Measurements from ENCODE around the gene SCLY. TPM values are rescaled to one million over a fixed set of nuclear protein-coding genes. Genes with fewer than 3 reads are reported as not detected.

The SCLY gene
- total RNA-seq, 2 donors from 2014 or later = 56.2 to 57.1 TPM

- H3K36me3 Mint-ChIP-seq (ENCODE audit: low read depth) = peaks cover 97% of the 10 kb centered on the region
Measured at GRCh38 chr2:238075397-238075796, 14.6 kb downstream of the SCLY start.

GRCh38 chr2:238077292-238077691, 16.5 kb downstream of the SCLY start:
- H3K36me3 Mint-ChIP-seq (ENCODE audit: low read depth) = peaks cover 97% of the 10 kb centered on the region
- H3K9me3 Mint-ChIP-seq = no peaks in the 10 kb centered on the region
- no peak overlapping the region for H3K27ac Mint-ChIP-seq
- no peaks in the 10 kb centered on the region for H3K4me1 Mint-ChIP-seq
- no peaks in the 10 kb centered on the region for H3K27me3 Mint-ChIP-seq
- no peak for ATAC-seq (replicated peaks)
- no peak overlapping the region for H3K4me3 Mint-ChIP-seq

More at GRCh38 chr2:238075397-238075796, 14.6 kb downstream of the SCLY start:
- Mint-ChIP-seq H3K4me3 (no peak overlapping the region), H3K27ac (no peak overlapping the region), H3K4me1 (peaks cover 5% of the 10 kb centered on the region), H3K9me3 (no peaks in the 10 kb centered on the region), H3K27me3 (no peaks in the 10 kb centered on the region)
- ATAC-seq (replicated peaks) = no peak

- H3K36me3 Mint-ChIP-seq (ENCODE audit: low read depth) = peaks cover 96% of the 10 kb centered on the region
- no peak overlapping the region for H3K4me3 Mint-ChIP-seq
- H3K27me3 Mint-ChIP-seq = no peaks in the 10 kb centered on the region
- H3K9me3 Mint-ChIP-seq = no peaks in the 10 kb centered on the region
- no peak for ATAC-seq (replicated peaks)
- H3K27ac Mint-ChIP-seq = no peak overlapping the region
- H3K4me1 Mint-ChIP-seq = no peaks in the 10 kb centered on the region
Measured at GRCh38 chr2:238079874-238080327, 19.1 kb downstream of the SCLY start.

- Mint-ChIP-seq H3K27me3 (no peaks in the 10 kb centered on the region), H3K36me3 (ENCODE audit: low read depth) (peaks cover 96% of the 10 kb centered on the region), H3K9me3 (no peaks in the 10 kb centered on the region), H3K4me1 (no peaks in the 10 kb centered on the region), H3K27ac (no peak overlapping the region), H3K4me3 (no peak overlapping the region)
- no peak for ATAC-seq (replicated peaks)
Measured at GRCh38 chr2:238080518-238080917, 19.7 kb downstream of the SCLY start.

GRCh38 chr2:238081150-238081549, 20.3 kb downstream of the SCLY start:
- H3K36me3 Mint-ChIP-seq (ENCODE audit: low read depth) = peaks cover 96% of the 10 kb centered on the region
- H3K9me3 Mint-ChIP-seq = no peaks in the 10 kb centered on the region
- no peaks in the 10 kb centered on the region for H3K4me1 Mint-ChIP-seq
- H3K4me3 Mint-ChIP-seq = no peak overlapping the region
- no peak for ATAC-seq (replicated peaks)
- no peaks in the 10 kb centered on the region for H3K27me3 Mint-ChIP-seq
- H3K27ac Mint-ChIP-seq = no peak overlapping the region

GRCh38 chr2:238081561-238081960, 20.8 kb downstream of the SCLY start:
- ATAC-seq (replicated peaks) = no peak
- H3K9me3 Mint-ChIP-seq = no peaks in the 10 kb centered on the region
- H3K36me3 Mint-ChIP-seq (ENCODE audit: low read depth) = peaks cover 95% of the 10 kb centered on the region
- H3K27me3 Mint-ChIP-seq = no peaks in the 10 kb centered on the region
- no peak overlapping the region for H3K27ac Mint-ChIP-seq
- no peak overlapping the region for H3K4me3 Mint-ChIP-seq
- no peaks in the 10 kb centered on the region for H3K4me1 Mint-ChIP-seq

GRCh38 chr2:238082151-238082550, 21.4 kb downstream of the SCLY start:
- Mint-ChIP-seq H3K4me1 (no peaks in the 10 kb centered on the region), H3K9me3 (no peaks in the 10 kb centered on the region), H3K27ac (no peak overlapping the region), H3K27me3 (no peaks in the 10 kb centered on the region), H3K4me3 (no peak overlapping the region), H3K36me3 (ENCODE audit: low read depth) (peaks cover 95% of the 10 kb centered on the region)
- no peak for ATAC-seq (replicated peaks)

- Mint-ChIP-seq H3K4me3 (no peak overlapping the region), H3K27me3 (no peaks in the 10 kb centered on the region), H3K4me1 (no peaks in the 10 kb centered on the region), H3K27ac (no peak overlapping the region), H3K9me3 (no peaks in the 10 kb centered on the region), H3K36me3 (ENCODE audit: low read depth) (peaks cover 96% of the 10 kb centered on the region)
- no peak for ATAC-seq (replicated peaks)
Measured at GRCh38 chr2:238082827-238083226, 22.0 kb downstream of the SCLY start.

- Mint-ChIP-seq H3K9me3 (no peaks in the 10 kb centered on the region), H3K27me3 (no peaks in the 10 kb centered on the region), H3K27ac (no peak overlapping the region), H3K36me3 (ENCODE audit: low read depth) (peaks cover 95% of the 10 kb centered on the region), H3K4me1 (no peaks in the 10 kb centered on the region), H3K4me3 (no peak overlapping the region)
- no peak for ATAC-seq (replicated peaks)
Measured at GRCh38 chr2:238083919-238084318, 23.1 kb downstream of the SCLY start.

- no peak for ATAC-seq (replicated peaks)
- Mint-ChIP-seq H3K36me3 (ENCODE audit: low read depth) (peaks cover 86% of the 10 kb centered on the region), H3K27ac (no peak overlapping the region)
Measured at GRCh38 chr2:238084761-238085160, 24.0 kb downstream of the SCLY start.

GRCh38 chr2:238085899-238086298, 25.1 kb downstream of the SCLY start:
- ATAC-seq (replicated peaks) = no peak
- no peaks in the 10 kb centered on the region for H3K9me3 Mint-ChIP-seq
- H3K27me3 Mint-ChIP-seq = no peaks in the 10 kb centered on the region
- H3K4me1 Mint-ChIP-seq = no peaks in the 10 kb centered on the region
- no peak overlapping the region for H3K4me3 Mint-ChIP-seq
- H3K36me3 Mint-ChIP-seq (ENCODE audit: low read depth) = peaks cover 78% of the 10 kb centered on the region
- no peak overlapping the region for H3K27ac Mint-ChIP-seq

More at GRCh38 chr2:238084761-238085160, 24.0 kb downstream of the SCLY start:
- H3K27me3 Mint-ChIP-seq = no peaks in the 10 kb centered on the region
- H3K4me1 Mint-ChIP-seq = no peaks in the 10 kb centered on the region
- no peak overlapping the region for H3K4me3 Mint-ChIP-seq
- H3K9me3 Mint-ChIP-seq = no peaks in the 10 kb centered on the region

- no peaks in the 10 kb centered on the region for H3K9me3 Mint-ChIP-seq
- H3K36me3 Mint-ChIP-seq (ENCODE audit: low read depth) = peaks cover 76% of the 10 kb centered on the region
- H3K4me1 Mint-ChIP-seq = no peaks in the 10 kb centered on the region
- ATAC-seq (replicated peaks) = no peak
- H3K4me3 Mint-ChIP-seq = no peak overlapping the region
- H3K27me3 Mint-ChIP-seq = no peaks in the 10 kb centered on the region
- peak overlapping the region; percentile 32 for H3K27ac Mint-ChIP-seq
Measured at GRCh38 chr2:238087211-238087610, 26.4 kb downstream of the SCLY start.

GRCh38 chr2:238090887-238091286, 30.1 kb downstream of the SCLY start:
- H3K36me3 Mint-ChIP-seq (ENCODE audit: low read depth) = peaks cover 60% of the 10 kb centered on the region
- H3K27ac Mint-ChIP-seq = no peak overlapping the region
- H3K9me3 Mint-ChIP-seq = no peaks in the 10 kb centered on the region
- no peaks in the 10 kb centered on the region for H3K4me1 Mint-ChIP-seq
- no peak for ATAC-seq (replicated peaks)
- no peak overlapping the region for H3K4me3 Mint-ChIP-seq
- H3K27me3 Mint-ChIP-seq = no peaks in the 10 kb centered on the region

GRCh38 chr2:238091436-238092060, 30.7 kb downstream of the SCLY start:
- H3K9me3 Mint-ChIP-seq = no peaks in the 10 kb centered on the region
- no peak overlapping the region for H3K4me3 Mint-ChIP-seq
- no peaks in the 10 kb centered on the region for H3K4me1 Mint-ChIP-seq
- peaks cover 55% of the 10 kb centered on the region for H3K36me3 Mint-ChIP-seq (ENCODE audit: low read depth)
- no peak for ATAC-seq (replicated peaks)
- H3K27ac Mint-ChIP-seq = no peak overlapping the region
- no peaks in the 10 kb centered on the region for H3K27me3 Mint-ChIP-seq

GRCh38 chr2:238092486-238093035, 31.8 kb downstream of the SCLY start:
- H3K27ac Mint-ChIP-seq = peak overlapping the region; percentile 74
- no peaks in the 10 kb centered on the region for H3K9me3 Mint-ChIP-seq
- no peaks in the 10 kb centered on the region for H3K4me1 Mint-ChIP-seq
- peaks cover 46% of the 10 kb centered on the region for H3K36me3 Mint-ChIP-seq (ENCODE audit: low read depth)
- H3K27me3 Mint-ChIP-seq = no peaks in the 10 kb centered on the region
- ATAC-seq (replicated peaks) = no peak
- H3K4me3 Mint-ChIP-seq = no peak overlapping the region

Measured in activated T-helper 17 cell treated with anti-CD3 and anti-CD28 coated beads, Interleukin-2, amount 50 U/mL, for 72 hours (primary cell).